ENCODE data around the gene PAX5. TPM values are rescaled to one million over a fixed set of nuclear protein-coding genes. Genes with fewer than 3 reads are reported as not detected.

Gene PAX5
- total RNA-seq, 1 experiment from 2014 or later: not detected

DNA sequence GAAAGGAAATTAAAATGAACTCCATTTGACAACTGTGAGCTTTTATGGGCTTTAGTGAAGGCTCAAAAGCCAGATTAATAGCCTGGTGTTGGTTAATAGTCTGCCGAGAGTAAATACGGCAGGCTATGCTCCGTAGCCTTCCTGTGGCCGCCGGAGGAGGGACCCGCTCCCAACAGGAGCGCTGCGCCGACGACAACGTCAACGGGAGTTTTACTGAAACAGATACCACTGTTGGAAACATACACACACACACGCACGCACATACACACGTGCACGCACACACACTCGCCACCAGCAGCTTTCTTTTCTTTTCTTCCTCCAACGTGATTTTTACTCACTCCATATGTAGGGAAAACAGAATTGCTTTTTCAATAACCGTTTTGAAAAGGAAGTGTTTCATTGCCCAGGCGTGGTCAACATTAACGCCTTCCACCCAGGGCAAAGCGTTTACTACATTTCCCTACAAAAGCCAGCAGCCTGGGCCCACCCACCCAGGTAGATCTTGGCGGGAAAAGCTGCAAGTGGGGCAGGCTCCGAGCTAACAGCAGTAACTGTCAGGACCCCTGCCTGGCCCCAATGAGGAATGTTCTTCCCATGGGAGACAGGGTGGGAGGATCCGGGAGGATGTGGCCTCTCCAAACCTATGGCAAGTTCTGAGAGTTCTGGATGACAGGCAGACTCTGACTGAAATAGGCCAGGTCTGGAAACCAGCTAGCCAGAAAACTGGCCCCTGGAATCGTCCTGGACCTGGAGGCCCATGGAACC lies 72.3 kb downstream of the PAX5 start:
- no peak for DNase-seq (ENCODE audit: low read depth)

- no peak for DNase-seq (ENCODE audit: low read depth)
Observed at GRCh38 chr9:36961051-36961450, 73.0 kb downstream of the PAX5 start.

DNA sequence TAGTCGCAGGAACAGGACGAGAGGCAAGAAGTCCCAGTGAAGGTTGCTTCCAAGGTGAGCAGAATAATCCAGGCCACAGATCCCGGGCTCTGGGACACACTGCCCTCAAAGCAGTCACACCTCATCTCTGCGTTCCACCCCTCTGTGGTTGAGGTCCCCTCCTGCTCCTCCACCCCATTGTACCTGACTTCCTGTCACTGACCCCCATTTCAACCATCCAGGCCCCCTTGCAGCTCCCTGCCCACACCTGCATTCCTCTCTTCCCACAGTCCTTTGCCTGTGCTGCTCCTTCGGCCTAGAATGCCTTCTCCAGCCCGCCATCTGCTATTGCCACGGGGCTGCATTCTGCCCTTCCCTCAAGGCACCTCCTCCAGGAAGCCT lies 73.5 kb downstream of the PAX5 start:
- DNase-seq (ENCODE audit: low read depth): no peak

DNA sequence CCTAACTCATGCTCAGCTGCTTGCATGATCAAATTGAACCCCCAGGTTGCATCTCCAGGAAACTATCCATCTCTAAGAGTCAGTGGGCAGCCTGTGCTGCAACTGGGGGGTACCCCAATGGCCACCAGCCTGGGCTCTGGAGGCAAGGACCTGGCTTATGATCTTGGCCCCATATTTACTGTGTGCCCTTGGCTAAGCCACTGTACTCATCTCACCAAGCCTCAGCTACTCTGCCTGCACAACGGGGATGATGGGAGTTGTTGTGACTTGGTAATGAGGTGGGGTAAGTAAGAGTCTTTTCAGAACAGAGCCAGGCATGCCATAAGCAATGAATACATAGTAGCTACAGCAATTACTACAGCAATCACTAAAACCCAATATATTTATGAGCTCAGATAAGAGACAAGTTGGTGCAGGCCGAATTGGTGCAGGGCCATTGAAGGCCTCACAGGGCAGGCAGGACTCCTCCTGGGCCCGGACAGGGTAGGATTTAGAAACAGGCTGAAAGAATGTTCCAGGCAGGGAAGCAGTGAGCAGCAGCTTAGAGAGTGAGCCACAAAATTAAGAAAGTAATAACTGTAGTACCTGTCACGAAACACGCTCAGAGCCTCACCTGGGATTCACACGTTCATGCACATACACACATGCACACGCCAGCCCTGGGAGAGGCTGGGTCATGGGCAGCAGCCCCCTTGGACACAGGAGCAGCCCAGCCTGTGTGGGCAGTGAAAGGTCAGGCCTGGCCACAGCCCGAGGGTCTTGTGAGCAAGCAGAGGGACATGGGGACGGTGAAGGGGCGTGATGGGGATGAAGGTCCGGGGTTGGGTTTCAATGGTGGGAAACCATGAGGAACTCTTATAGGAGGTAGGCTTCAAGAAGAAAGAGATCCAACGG lies 74.1 kb downstream of the PAX5 start:
- DNase-seq (ENCODE audit: low read depth): no peak

- no peak for DNase-seq (ENCODE audit: low read depth)
Observed at GRCh38 chr9:36956908-36957307, 77.2 kb downstream of the PAX5 start.

GRCh38 chr9:36950389-36950788 lies 83.7 kb downstream of the PAX5 start:
- DNase-seq (ENCODE audit: low read depth): no peak

DNA sequence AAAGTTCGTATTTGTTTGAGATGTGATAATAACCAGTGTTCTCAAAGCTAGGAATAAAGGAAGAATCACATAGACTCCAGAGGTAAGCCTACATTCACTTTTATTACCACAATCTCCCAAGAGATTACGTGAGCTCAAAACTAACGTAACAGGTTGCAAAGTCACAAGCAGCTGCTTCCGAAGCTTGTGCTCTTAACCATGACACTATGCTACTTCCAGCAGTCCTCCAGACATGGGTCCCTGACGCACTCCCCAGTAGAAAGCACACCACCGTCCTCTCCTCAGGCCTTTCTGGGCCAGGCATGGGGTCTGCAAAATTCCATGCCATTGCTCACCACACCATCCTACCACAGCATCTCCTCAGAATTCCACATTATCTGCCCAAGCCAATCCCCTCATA lies 84.6 kb downstream of the PAX5 start:
- no peak for DNase-seq (ENCODE audit: low read depth)

- no peak for DNase-seq (ENCODE audit: low read depth)
Observed at GRCh38 chr9:36948051-36948450, 86.0 kb downstream of the PAX5 start.

GRCh38 chr9:36946653-36947052 lies 87.4 kb downstream of the PAX5 start:
- DNase-seq (ENCODE audit: low read depth): peak; percentile 23

DNA sequence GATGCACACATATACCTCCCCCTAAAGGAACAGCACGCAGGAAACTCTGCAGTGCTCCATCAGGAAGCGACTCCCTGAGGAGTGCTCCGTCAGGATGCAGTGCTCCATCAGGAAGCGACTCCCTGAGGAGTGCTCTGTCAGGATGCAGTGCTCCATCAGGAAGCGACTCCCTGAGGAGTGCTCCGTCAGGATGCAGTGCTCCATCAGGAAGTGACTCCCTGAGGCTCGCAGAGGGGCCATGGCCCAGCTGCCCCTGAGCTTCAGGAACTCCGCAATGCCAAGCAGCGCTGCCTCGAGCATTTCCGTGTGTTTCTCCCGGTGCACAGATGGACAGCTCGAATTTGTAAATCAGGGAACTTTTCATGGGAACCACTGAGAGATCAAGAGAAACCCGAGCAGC lies 88.1 kb downstream of the PAX5 start:
- DNase-seq (ENCODE audit: low read depth): no peak

DNA sequence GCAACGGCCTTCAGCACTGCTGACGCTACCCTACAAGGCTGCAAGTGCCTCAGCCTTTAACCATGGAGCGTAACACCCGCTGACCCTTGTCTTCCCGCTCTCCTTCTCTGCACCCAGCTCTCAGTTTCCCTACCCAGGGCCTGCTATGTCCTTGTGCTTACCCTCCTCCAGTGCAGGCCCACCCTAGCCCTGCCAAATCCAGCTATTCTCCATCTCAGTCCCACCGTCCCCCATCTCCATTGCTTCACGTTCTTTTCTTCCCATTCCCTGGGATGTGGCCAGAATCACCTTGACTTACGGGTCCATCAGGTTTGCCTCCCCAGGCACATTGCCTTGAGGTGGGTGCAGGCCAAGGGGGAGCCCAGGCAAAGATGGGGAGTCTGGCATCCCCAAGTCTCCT lies 91.2 kb downstream of the PAX5 start:
- no peak for DNase-seq (ENCODE audit: low read depth)

- no peak for DNase-seq (ENCODE audit: low read depth)
Observed at GRCh38 chr9:36941441-36941840, 92.6 kb downstream of the PAX5 start.

- no peak for DNase-seq (ENCODE audit: low read depth)
Observed at GRCh38 chr9:36940881-36941280, 93.2 kb downstream of the PAX5 start.

- DNase-seq (ENCODE audit: low read depth): no peak
Observed at GRCh38 chr9:36940500-36940853, 93.6 kb downstream of the PAX5 start.

DNA sequence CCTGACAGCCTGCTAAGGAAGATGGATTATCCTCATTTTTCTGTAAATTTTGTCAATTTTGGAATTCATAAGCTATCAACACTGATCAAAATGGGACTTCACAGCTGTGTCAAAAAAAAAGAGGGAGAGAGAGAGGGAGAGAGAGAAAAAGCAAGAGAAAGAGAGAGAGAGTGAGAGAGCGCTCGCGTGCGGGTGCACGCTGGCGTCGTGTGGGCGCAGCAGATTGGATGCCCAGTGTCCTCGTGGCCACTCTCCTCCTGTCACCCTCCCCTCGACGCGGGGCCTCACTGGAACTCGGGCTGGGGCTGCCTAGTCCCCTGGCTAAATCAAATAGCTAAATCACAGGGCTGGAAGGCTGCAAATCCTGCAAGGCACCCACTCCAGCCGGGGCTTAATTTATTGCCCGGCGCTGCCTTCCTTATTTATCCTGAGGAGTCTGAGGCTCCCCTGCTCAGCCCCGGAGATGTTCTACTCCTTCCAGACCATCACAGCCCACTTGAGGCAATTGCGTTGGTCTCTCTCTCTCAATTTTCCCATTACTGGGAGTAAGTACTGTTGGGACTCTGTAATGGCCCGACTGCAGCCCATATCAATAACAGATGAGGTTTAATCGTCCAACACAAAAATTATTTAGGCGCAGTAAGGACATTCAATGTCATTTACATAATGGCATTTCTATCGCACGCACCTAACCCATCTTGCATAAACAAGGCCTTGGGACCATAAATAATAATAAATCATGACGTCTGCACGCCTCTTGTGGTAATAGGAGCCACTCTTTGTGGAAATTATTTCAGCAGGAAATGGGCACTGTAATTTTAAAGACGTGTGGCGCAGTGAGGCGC lies 94.2 kb downstream of the PAX5 start:
- no peak for DNase-seq (ENCODE audit: low read depth)

DNA sequence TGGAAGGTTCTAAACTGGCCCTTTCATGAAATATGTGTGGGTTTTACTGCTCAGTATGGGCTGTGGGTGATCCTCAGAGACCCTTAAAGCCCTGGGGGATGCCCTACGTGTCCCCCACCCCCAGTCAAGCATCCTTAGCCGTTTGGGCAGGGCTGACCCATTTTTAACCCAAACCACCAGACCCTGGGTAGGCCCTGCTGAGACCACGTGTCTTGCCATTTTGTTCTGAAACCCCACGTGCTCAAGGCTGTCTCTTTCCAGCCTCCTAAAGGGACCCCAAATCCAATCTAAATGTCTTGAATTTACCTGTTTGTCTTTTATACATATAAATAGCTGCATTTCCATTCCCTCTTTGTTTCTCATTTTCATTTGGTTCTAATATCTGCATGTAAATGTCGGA lies 94.9 kb downstream of the PAX5 start:
- DNase-seq (ENCODE audit: low read depth): no peak

GRCh38 chr9:36938617-36939016 lies 95.5 kb downstream of the PAX5 start:
- DNase-seq (ENCODE audit: low read depth): no peak

DNA sequence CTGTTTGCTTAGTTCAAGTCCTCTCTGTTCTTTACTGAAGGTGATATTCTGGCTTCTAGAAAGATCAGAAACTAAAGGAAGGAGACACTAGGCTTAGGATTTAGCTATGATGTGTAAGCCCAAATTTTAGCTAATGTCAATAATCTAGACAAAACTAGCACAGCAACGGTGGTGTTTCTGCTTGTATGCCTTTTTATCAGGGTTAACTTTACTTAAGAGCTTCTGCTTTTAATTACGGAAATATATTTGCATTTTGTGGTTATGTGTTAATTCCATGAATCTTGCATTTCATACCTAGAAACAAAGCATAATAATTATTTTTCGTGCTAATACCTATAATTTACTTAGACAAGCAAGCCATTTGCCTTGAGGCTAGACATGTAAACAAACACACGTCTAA lies 96.1 kb downstream of the PAX5 start:
- DNase-seq (ENCODE audit: low read depth): no peak

GRCh38 chr9:36937346-36937745 lies 96.7 kb downstream of the PAX5 start:
- DNase-seq (ENCODE audit: low read depth): no peak

DNA sequence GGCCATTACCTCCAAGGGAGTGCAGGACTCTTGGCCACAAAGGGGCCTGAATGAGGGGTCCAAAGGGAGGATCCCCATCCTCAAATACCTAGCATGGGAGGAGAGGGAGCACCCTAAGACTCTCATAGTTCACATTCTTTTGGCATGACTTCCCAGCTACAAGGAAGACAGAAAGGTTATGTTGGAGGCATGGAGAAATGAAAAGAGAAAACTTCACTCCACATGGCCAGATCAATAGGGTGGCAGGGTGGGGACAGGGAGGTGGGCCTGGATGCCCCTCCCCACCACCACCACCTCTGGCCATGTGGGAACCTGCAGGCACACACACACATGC lies 97.6 kb downstream of the PAX5 start:
- no peak for DNase-seq (ENCODE audit: low read depth)

DNA sequence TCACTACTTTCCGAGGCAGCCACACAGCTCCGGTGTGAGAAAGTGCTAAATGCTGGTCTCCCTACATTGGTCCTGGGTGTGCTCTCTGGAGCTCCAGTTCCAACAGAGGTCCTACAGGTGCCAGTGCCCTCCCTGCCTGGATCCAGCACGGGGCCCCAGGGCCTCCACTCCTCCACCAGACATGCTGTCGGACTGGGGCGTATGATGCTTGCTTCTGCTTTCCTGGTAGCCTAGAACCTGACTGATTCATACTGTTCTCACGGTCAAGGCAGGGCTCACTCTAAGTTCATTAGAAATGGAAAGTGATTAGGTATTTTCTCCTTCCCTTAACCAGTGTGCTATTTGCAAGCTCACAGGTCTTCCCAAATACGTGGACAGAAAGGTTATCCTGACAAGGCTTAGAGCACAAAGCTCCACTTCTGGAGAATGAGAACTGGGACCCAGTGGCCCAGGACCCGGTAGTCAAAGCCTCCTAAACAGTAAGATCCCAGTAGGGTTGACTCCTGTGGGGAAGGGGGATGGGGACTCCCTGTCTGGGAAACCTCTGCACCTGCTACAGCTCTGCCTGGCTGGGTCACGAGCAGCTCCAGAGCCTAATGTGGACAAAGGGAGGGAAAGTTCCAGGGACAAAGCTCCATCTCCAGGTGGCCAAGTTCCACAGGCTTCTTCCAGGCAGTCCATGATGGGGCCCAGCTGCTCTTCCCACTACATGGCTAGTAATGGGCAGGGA lies 98.1 kb downstream of the PAX5 start:
- no peak for DNase-seq (ENCODE audit: low read depth)
